Fibroblast of lung (primary cell): ENCODE data around the gene CKMT1B. TPM values are rescaled to one million over a fixed set of nuclear protein-coding genes. Genes with fewer than 3 reads are reported as not detected.
"Not testable (repeated sequence)": the region's sequence is repeated elsewhere in the genome, so short reads cannot be mapped to it uniquely, and the experiment has no call there.

Source experiments
- DNase-seq, 2 donors: peaks; one replicate each; pipeline versions ENCODE4 v3.0.0 to v3.0.0-alpha.2; 2010; ENCODE audit warnings: low read depth in 2 of 2
- H2AFZ ChIP-seq: 2 replicates; pipeline ENCODE4 v1.5.1; 2012; ENCODE audit warnings: low read length, control low read depth, inconsistent platforms
- H3K27ac ChIP-seq: 2 replicates; pipeline ENCODE4 v1.5.1; 2011; ENCODE audit warnings: low read length, control low read depth; ENCODE audit not compliant: insufficient read depth
- H3K27me3 ChIP-seq: 2 replicates; pipeline ENCODE4 v1.5.1; 2011; ENCODE audit warnings: mild to moderate bottlenecking, low read length; ENCODE audit not compliant: control insufficient read depth, insufficient read depth
- H3K36me3 ChIP-seq: 2 replicates; pipeline ENCODE4 v1.5.1; 2011; ENCODE audit warnings: low read length; ENCODE audit not compliant: control insufficient read depth, insufficient read depth
- H3K4me1 ChIP-seq: 2 replicates; pipeline ENCODE4 v1.5.1; 2011; ENCODE audit warnings: low read length; ENCODE audit not compliant: control insufficient read depth, insufficient read depth; ENCODE audit errors: extremely low read depth
- H3K4me2 ChIP-seq: 2 replicates; pipeline ENCODE4 v1.5.1; 2011; ENCODE audit warnings: low read length, control low read depth; ENCODE audit not compliant: insufficient read depth; ENCODE audit errors: extremely low read depth
- H3K4me3 ChIP-seq, 4 experiments: fragments of 200-600 bp in 1 of 4; sonication (generic) in 1 of 4; replicated peaks in 1 of 4; 2 replicates each; pipeline ENCODE4 v1.5.1; 2011 to 2016; ENCODE audit warnings: low read length in 4 of 4, low read depth in 3 of 4, mild to moderate bottlenecking in 3 of 4, control low read depth in 2 of 4, inconsistent platforms in 1 of 4, mixed read lengths in 1 of 4; ENCODE audit not compliant: insufficient read depth in 1 of 4; ENCODE audit errors: control extremely low read depth in 1 of 4
- H3K79me2 ChIP-seq: 2 replicates; pipeline ENCODE4 v1.5.1; 2012; ENCODE audit warnings: mild to moderate bottlenecking, low read length, inconsistent platforms; ENCODE audit not compliant: control insufficient read depth, insufficient read depth
- H3K9ac ChIP-seq: 2 replicates; pipeline ENCODE4 v1.5.1; 2011; ENCODE audit warnings: mild to moderate bottlenecking, low read length, control low read depth; ENCODE audit not compliant: insufficient read depth
- H3K9me3 ChIP-seq: 2 replicates; pipeline ENCODE4 v1.5.1; 2012; ENCODE audit warnings: low read depth, low read length; ENCODE audit not compliant: control insufficient read depth, insufficient read depth
- H4K20me1 ChIP-seq: 2 replicates; pipeline ENCODE4 v1.5.1; 2011; ENCODE audit warnings: low read length; ENCODE audit not compliant: control insufficient read depth, insufficient read depth; ENCODE audit errors: extremely low read depth
- EZH2 ChIP-seq: IDR thresholded peaks from 2 replicates; pipeline ENCODE4 v1.5.1; 2012; ENCODE audit warnings: low read length, control low read depth, mild to moderate bottlenecking; ENCODE audit errors: missing control alignments
- polyA minus RNA-seq: library from RNA; depleted of rRNA, polyadenylated mRNA; stranded (reverse); fragments of >200 nt; gene quantifications from 2 replicates; pipeline ENCODE4 v1.2.3, GENCODE V29; 2011; ENCODE audit warnings: low replicate concordance
- polyA plus RNA-seq, 2 donors: library from polyadenylated mRNA; depleted of rRNA in 1 of 2; stranded (reverse) in 1 of 2; unstranded in 1 of 2; fragments of >200 nt; gene quantifications; 2 replicates each; pipeline ENCODE4 v1.2.1, GENCODE V29; 2011 to 2012; ENCODE audit warnings: missing spikeins in 1 of 2
- total RNA-seq: library from RNA; depleted of rRNA; stranded (reverse); fragments of >200 nt; gene quantifications from 2 replicates; pipeline ENCODE4 v1.2.1, GENCODE V29; 2014
- TF ChIP-seq, protein P1 (sequence below), 2 donors: IDR thresholded peaks in 1 of 2; conservative IDR thresholded peaks in 1 of 2; 1 replicate in 1 of 2; 2 replicates in 1 of 2; pipeline ENCODE4 v1.5.1; 2011 to 2012; ENCODE audit warnings: low read length in 2 of 2, control low read depth in 1 of 2, inconsistent platforms in 1 of 2, low read depth in 1 of 2, mild to moderate bottlenecking in 1 of 2

CKMT1B gene
- total RNA-seq (not detected in 2 replicates), polyA plus RNA-seq (0.03 TPM in 1 of 2 replicates, not detected in the other), polyA minus RNA-seq (not detected in 2 replicates)
- not detected in 2 replicates for polyA plus RNA-seq (2012)

DNA sequence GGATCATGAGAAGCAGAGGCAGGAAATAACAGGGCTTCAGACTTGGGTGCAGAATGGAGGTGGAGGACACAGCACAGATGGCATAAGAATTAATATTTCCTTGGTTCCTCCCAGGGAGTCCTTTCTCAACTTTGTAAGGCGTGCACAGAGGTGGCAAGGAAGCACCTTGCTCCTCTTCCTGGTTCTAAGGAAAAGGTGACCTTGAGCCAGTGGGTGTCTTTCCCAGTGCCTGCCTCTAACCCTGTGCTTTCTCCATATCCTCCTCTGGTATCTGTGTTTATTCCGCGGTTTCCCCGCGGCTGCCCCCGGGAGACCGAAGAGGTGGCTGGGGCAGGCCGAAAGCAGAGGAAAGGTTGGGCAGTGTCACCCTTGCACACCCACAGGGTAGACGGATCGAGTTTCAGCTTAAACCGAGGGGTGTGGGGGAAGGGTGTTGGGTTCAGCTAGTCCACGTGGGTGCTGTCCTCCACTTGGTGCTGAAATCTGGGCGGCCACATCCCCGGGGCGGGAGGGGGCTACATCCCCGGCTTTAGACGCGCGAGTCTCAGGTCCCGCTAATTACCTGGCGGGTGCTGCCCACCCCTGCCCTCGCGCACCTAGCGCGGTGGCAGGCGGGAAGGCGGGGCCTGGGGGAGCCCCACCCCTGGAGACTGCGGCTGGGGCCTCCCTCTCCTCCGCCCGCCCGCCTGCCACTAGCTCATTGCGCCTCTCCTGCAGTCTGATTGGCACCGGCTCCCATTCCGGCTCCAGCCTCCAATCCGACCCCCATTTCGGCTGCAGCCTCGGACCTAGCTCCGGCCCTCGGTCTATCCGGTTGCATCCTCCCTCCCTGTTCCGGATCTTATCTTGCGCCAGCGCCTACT, at the start of gene CKMT1B:
TSS of gene CKMT1B (plus strand) at position 700 of the 863 bp plus-strand sequence. CDS start 192 bp downstream, outside the sequence.
- H3K27ac ChIP-seq, H3K79me2 ChIP-seq, H3K36me3 ChIP-seq, H3K9ac ChIP-seq, H3K4me1 ChIP-seq, H3K27me3 ChIP-seq, H3K9me3 ChIP-seq, H4K20me1 ChIP-seq, H3K4me3 ChIP-seq, H3K4me2 ChIP-seq, H2AFZ ChIP-seq, DNase-seq: not testable (repeated sequence)

DNA sequence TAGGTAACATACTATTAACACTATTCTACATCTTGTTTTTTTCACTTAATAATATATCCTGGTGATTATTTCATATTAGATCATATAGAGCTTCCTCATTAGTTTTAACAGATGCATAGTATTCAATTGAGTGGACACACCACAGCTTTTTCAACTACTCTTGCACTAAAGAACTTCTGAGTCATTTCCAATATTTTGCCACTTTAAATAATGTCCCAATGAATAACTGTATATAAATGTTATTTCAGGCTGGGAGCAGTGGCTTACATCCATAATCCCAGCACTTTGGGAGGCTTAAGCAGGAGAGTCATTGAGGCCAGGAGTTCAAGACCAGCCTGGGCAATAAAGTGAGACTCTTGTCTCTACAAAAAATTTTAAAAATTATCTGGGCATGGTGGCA, 49.6 kb upstream of the CKMT1B start:
- no peaks in the 10 kb centered on the region for H3K27me3 ChIP-seq
- no peaks in the 10 kb centered on the region for H3K4me1 ChIP-seq
- H3K36me3 ChIP-seq = no peaks in the 10 kb centered on the region
- no peak overlapping the region for H2AFZ ChIP-seq
- H3K4me2 ChIP-seq = no peak overlapping the region
- no peaks in the 10 kb centered on the region for H3K9me3 ChIP-seq
- no peak overlapping the region for H3K27ac ChIP-seq
- no peak overlapping the region for H3K4me3 ChIP-seq
- no peak for DNase-seq
- no peaks in the 10 kb centered on the region for H3K79me2 ChIP-seq
- H3K9ac ChIP-seq = no peak overlapping the region
- no peaks in the 10 kb centered on the region for H4K20me1 ChIP-seq
- TF ChIP-seq, protein P1, sequence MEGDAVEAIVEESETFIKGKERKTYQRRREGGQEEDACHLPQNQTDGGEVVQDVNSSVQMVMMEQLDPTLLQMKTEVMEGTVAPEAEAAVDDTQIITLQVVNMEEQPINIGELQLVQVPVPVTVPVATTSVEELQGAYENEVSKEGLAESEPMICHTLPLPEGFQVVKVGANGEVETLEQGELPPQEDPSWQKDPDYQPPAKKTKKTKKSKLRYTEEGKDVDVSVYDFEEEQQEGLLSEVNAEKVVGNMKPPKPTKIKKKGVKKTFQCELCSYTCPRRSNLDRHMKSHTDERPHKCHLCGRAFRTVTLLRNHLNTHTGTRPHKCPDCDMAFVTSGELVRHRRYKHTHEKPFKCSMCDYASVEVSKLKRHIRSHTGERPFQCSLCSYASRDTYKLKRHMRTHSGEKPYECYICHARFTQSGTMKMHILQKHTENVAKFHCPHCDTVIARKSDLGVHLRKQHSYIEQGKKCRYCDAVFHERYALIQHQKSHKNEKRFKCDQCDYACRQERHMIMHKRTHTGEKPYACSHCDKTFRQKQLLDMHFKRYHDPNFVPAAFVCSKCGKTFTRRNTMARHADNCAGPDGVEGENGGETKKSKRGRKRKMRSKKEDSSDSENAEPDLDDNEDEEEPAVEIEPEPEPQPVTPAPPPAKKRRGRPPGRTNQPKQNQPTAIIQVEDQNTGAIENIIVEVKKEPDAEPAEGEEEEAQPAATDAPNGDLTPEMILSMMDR (conservative IDR thresholded peaks at IDR 0.05 in 1 of 2, IDR thresholded peaks at IDR 0.05 in 1 of 2; ENCODE audit: low read depth in 1 of 2, low read length in 2 of 2) = no peak
- TF ChIP-seq EZH2 = no peak

DNA sequence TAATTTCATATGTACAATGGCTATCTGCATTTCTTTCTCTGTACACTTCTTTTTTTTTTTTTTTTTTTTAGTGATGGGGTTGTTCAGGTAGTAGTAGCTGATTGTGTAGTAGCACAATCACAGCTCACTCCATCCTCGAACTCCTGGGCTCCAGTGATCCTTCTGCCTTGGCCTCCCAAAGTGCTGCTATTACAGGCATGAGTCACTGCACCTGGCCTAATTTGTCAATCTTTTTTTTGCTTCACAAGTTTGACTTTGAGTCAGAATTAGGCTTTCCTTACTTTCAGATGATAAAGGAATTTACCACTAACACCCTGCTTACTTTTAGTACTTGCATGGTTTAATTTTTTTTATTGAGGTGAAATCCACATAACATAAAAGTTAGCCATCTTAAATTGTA, 48.4 kb upstream of the CKMT1B start:
- H3K4me2 ChIP-seq = no peak overlapping the region
- no peaks in the 10 kb centered on the region for H3K36me3 ChIP-seq
- no peak overlapping the region for H2AFZ ChIP-seq
- no peaks in the 10 kb centered on the region for H3K79me2 ChIP-seq
- H3K4me1 ChIP-seq = no peaks in the 10 kb centered on the region
- H3K27ac ChIP-seq = no peak overlapping the region
- H4K20me1 ChIP-seq = no peaks in the 10 kb centered on the region
- TF ChIP-seq, protein P1 (conservative IDR thresholded peaks at IDR 0.05 in 1 of 2, IDR thresholded peaks at IDR 0.05 in 1 of 2; ENCODE audit: low read depth in 1 of 2, low read length in 2 of 2) = no peak
- no peak for TF ChIP-seq EZH2
- H3K9ac ChIP-seq = no peak overlapping the region
- DNase-seq = no peak
- H3K9me3 ChIP-seq = no peaks in the 10 kb centered on the region
- no peaks in the 10 kb centered on the region for H3K27me3 ChIP-seq
- H3K4me3 ChIP-seq = no peak overlapping the region
